GM13976 (cell line): ENCODE results near the gene SETD1B.
A peak's percentile ranks its signal among the peaks of the same experiment; 100 is the strongest.

Experiments
- DNase-seq: peaks from one replicate; pipeline ENCODE4 v3.0.0; 2012; ENCODE audit warnings: low spot score
- in situ Hi-C: fragments of 300-500 bp; cut with MboI; formaldehyde crosslinking; loops from one replicate; pipeline ENCODE4 v1.12.0; 2022; ENCODE audit warnings: low sequenced_read_pairs, mixed read lengths, inconsistent platforms; ENCODE audit not compliant: unreplicated experiment
- TF ChIP-seq, protein P1 (sequence below): IDR thresholded peaks from 2 replicates; pipeline ENCODE4 v1.5.1; 2012; ENCODE audit warnings: borderline replicate concordance, mild to moderate bottlenecking; ENCODE audit not compliant: insufficient read depth; ENCODE audit errors: extremely low read depth, missing control alignments, control extremely low read depth

Gene SETD1B

GRCh38 chr12:121780429-121780828 is 23.4 kb upstream of the SETD1B start:
- DNase-seq = no peak
- in situ Hi-C loops = no loop called here
- TF ChIP-seq, protein P1, sequence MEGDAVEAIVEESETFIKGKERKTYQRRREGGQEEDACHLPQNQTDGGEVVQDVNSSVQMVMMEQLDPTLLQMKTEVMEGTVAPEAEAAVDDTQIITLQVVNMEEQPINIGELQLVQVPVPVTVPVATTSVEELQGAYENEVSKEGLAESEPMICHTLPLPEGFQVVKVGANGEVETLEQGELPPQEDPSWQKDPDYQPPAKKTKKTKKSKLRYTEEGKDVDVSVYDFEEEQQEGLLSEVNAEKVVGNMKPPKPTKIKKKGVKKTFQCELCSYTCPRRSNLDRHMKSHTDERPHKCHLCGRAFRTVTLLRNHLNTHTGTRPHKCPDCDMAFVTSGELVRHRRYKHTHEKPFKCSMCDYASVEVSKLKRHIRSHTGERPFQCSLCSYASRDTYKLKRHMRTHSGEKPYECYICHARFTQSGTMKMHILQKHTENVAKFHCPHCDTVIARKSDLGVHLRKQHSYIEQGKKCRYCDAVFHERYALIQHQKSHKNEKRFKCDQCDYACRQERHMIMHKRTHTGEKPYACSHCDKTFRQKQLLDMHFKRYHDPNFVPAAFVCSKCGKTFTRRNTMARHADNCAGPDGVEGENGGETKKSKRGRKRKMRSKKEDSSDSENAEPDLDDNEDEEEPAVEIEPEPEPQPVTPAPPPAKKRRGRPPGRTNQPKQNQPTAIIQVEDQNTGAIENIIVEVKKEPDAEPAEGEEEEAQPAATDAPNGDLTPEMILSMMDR = no peak

GRCh38 chr12:121781484-121781997 is 22.3 kb upstream of the SETD1B start:
- peak; percentile 64 for DNase-seq
- TF ChIP-seq, protein P1 = no peak
- in situ Hi-C loops = no loop called here

DNA sequence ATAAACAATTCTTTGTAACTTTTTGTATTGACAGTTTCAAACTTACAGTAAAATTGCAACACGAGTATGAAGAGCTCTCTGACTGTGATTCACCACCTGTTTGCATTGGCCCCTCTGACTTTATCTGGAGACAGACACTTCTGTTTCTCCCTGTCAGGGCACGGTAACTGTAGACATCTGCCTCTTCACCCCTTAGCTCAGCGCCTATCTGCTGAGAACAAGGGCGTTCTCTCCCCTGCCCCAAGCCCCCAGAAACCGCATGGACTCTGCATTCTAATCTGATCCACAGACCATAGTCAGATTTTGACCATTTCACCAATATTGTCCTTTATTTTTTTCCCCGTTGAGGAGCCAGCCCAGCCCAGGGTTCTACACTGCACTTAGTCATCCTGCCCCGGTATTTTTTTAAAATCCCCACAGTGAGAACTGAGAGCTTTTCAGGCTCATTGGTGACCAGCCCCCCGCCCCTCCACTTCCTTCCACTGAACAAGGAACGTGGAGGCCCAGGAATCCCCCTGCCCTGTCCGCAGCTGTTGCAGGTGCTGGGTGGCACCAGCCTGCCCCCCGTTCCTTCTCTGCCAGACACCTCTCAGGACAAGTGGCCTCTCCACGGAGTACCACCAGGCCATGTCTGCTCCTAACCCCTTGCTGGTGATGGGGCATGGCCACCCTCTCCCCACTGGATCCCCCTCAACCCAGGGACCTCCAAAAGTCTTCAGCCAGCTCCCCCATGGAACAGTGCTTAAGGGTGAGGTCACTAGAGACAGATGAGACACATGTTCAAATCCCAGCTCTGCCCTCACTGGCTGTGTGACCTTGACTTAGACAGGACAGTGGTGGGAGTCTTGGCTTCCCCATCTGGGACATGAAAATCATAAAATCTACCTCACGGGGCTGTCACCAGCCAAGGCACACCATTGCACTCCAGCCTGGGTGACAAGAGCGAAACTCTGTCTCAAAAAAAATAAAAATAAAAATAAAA is 21.5 kb upstream of the SETD1B start:
- DNase-seq = peak; percentile 77
- TF ChIP-seq, protein P1 = no peak
- in situ Hi-C loops = no loop called here

- in situ Hi-C loops = no loop called here
- TF ChIP-seq, protein P1 = no peak
- DNase-seq = no peak
Observed at GRCh38 chr12:121783766-121784165, 20.0 kb upstream of the SETD1B start.

DNA sequence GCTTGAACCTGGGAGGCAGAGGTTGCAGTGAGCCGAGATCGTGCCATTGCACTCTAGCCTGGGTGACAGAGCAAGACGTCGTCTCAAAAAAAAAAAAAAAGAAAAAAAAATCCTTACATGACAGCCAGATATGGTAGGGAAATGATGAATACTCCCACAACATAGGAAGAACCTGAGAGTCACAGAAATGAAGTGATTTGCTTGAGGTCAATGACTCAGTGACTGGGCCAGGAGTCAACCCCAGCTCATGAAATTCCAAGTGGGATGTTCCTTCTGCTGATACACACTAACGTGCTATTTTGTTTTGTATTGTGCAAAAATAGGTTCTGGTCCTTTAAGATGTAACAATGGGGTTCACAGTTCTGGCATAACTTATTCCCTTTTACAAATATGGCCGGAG is 19.3 kb upstream of the SETD1B start:
- TF ChIP-seq, protein P1 = no peak
- in situ Hi-C loops = no loop called here
- DNase-seq = no peak

DNA sequence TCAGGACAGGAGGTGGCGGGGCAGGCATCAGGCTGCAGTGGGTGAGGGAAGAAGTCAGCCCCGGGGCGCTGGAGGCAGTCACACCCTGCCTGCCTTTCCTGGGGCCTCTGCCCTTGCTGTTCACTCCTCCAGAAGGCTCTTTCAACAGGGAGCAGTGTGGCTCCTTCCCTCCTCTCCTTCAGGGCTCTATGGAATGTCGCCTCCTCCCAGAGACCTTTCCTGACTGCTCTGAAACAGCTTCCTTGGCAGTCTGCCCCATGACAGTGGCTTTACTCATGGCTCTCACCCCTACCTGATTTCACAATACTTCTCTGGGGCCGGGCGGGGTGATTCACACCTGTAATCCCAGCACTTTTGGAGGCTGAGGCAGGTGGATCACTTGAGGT is 17.4 kb upstream of the SETD1B start:
- TF ChIP-seq, protein P1 = no peak
- in situ Hi-C loops = no loop called here
- DNase-seq = no peak
